HepG2 (cell line): ENCODE results near the gene POC1B. TPM values are rescaled to one million over a fixed set of nuclear protein-coding genes. Genes with fewer than 3 reads are reported as not detected.

ENCODE experiments used
- CBFB ChIP-seq: sonication (generic); formaldehyde crosslinking; IDR thresholded peaks from 2 replicates; pipeline ENCODE4 v1.4.0; 2020; ENCODE audit warnings: missing genetic modification reagents
- CBX2 ChIP-seq, 2 experiments: fragments of 200-600 bp in 1 of 2; sonication (generic); formaldehyde crosslinking in 1 of 2; IDR thresholded peaks; 2 replicates each; pipeline versions ENCODE4 v1.7.0 to v1.8.1; 2018 to 2022; ENCODE audit warnings: low read depth in 2 of 2, low read length in 1 of 2, mild to moderate bottlenecking in 1 of 2, missing genetic modification reagents in 1 of 2
- HOXA7 ChIP-seq: sonication (generic); formaldehyde crosslinking; IDR thresholded peaks from 2 replicates; pipeline ENCODE4 v1.8.1; 2022; ENCODE audit warnings: mild to moderate bottlenecking, missing genetic modification reagents, moderate library complexity
- KLF13 ChIP-seq: sonication (generic); formaldehyde crosslinking; IDR thresholded peaks from 2 replicates; pipeline ENCODE4 v1.4.0; 2020; ENCODE audit warnings: mild to moderate bottlenecking, missing genetic modification reagents
- NFE2 ChIP-seq: sonication (generic); formaldehyde crosslinking; IDR thresholded peaks from 2 replicates; pipeline ENCODE4 v1.4.0; 2020; ENCODE audit warnings: missing genetic modification reagents
- PRPF4 ChIP-seq: fragments of 200-400 bp; formaldehyde crosslinking; IDR thresholded peaks from 2 replicates; pipeline ENCODE4 v1.6.1; 2016; ENCODE audit warnings: low read length, low read depth; ENCODE audit not compliant: poor library complexity, severe bottlenecking
- SRF ChIP-seq: IDR thresholded peaks from 2 replicates; pipeline ENCODE4 v1.6.1; 2011; ENCODE audit warnings: mild to moderate bottlenecking, low read depth, low read length, moderate library complexity
- SRSF1 ChIP-seq: fragments of 200-400 bp; formaldehyde crosslinking; optimal IDR thresholded peaks from 2 replicates; pipeline ENCODE3; 2017; ENCODE audit warnings: mild to moderate bottlenecking, low read depth, low read length, moderate library complexity
- TOPORS ChIP-seq: sonication (generic); formaldehyde crosslinking; IDR thresholded peaks from 2 replicates; pipeline ENCODE4 v1.8.0; 2023; ENCODE audit warnings: mild to moderate bottlenecking, missing genetic modification reagents
- ZBTB40 ChIP-seq, 2 experiments: fragments of 450-650 bp in 1 of 2; sonication (generic) in 1 of 2; formaldehyde crosslinking in 1 of 2; IDR thresholded peaks; 2 replicates each; pipeline versions ENCODE4 v1.6.1 to v1.8.0; 2016 to 2022; ENCODE audit warnings: antibody characterized with exemption in 1 of 2, mild to moderate bottlenecking in 1 of 2, missing genetic modification reagents in 1 of 2
- ZFY ChIP-seq: sonication (generic); formaldehyde crosslinking; IDR thresholded peaks from 2 replicates; pipeline ENCODE4 v1.4.0; 2020; ENCODE audit warnings: missing genetic modification reagents
- ZNF224 ChIP-seq: sonication (generic); formaldehyde crosslinking; IDR thresholded peaks from 2 replicates; pipeline ENCODE4 v1.5.0; 2020; ENCODE audit warnings: mild to moderate bottlenecking, missing genetic modification reagents
- ZNF274 ChIP-seq: sonication (generic); formaldehyde crosslinking; IDR thresholded peaks from 2 replicates; pipeline ENCODE4 v1.5.1; 2020; ENCODE audit warnings: mild to moderate bottlenecking, missing genetic modification reagents
- ZNF280B ChIP-seq: sonication (generic); formaldehyde crosslinking; IDR thresholded peaks from 2 replicates; pipeline ENCODE4 v1.5.0; 2020; ENCODE audit warnings: missing genetic modification reagents, mild to moderate bottlenecking, borderline replicate concordance
- ZNF607 ChIP-seq: sonication (generic); formaldehyde crosslinking; IDR thresholded peaks from 2 replicates; pipeline ENCODE4 v1.5.1; 2020; ENCODE audit warnings: missing genetic modification reagents, mild to moderate bottlenecking, borderline replicate concordance
- polyA plus RNA-seq, 8 experiments: library from polyadenylated mRNA; depleted of rRNA in 3 of 8; stranded (reverse) in 7 of 8; unstranded in 1 of 8; fragments of >200 nt; fragmentation: Illumina TruSeq in 4 of 8; extraction: Trizol in 4 of 8; gene quantifications; 2 replicates each; pipeline versions ENCODE4 v1.2.1 to v1.2.3, GENCODE V29; 2011 to 2016; ENCODE audit warnings: low read depth in 4 of 8, missing spikeins in 1 of 8, mixed read lengths in 1 of 8; ENCODE audit not compliant: insufficient read depth in 1 of 8
- total RNA-seq, 5 experiments: library from RNA; depleted of rRNA; stranded (reverse); fragments of >200 nt; fragmentation: Illumina TruSeq; extraction: Trizol; gene quantifications; 2 replicates each; pipeline ENCODE4 v1.2.3, GENCODE V29; 2016; ENCODE audit warnings: low read depth in 1 of 5

Gene POC1B
- total and polyA plus RNA-seq, 2 of the 13 experiments (the other 11 are each of a cell fraction or from before 2014, with no cell fraction given): 9.3 to 11.0 TPM

GRCh38 chr12:89383235-89384049, 142.4 kb downstream of the POC1B start (continued):
- TF ChIP-seq ZBTB40 (IDR thresholded peaks at IDR 0.05) (no peak), ZBTB40 (CRISPR knock-in tag; IDR thresholded peaks at IDR 0.05) (no peak; the same call in 1 of the 2 replicates), ZNF607 (CRISPR knock-in tag) (no peak), PRPF4 (peak; percentile 11), TOPORS (CRISPR knock-in tag) (0 out of 2 replicates have a peak, but pooled peaks have one; percentile 60), ZNF280B (no peak), ZNF224 (CRISPR knock-in tag) (no peak), CBFB (peak; percentile 66; the same call in 1 of the 2 replicates), ZFY (CRISPR knock-in tag) (no peak), KLF13 (CRISPR knock-in tag) (no peak), SRSF1 (no peak), NFE2 (CRISPR knock-in tag) (no peak), SRF (no peak), HOXA7 (CRISPR knock-in tag) (no peak), ZNF274 (CRISPR knock-in tag) (no peak), CBX2 (IDR thresholded peaks at IDR 0.05; ENCODE audit: low read depth, low read length) (no peak), CBX2 (CRISPR knock-in tag; IDR thresholded peaks at IDR 0.05; ENCODE audit: low read depth) (no peak)
